Body of pancreas (tissue), 4 donors: ENCODE measurements around the gene PSMD11. TPM values are rescaled to one million over a fixed set of nuclear protein-coding genes. Genes with fewer than 3 reads are reported as not detected.
A peak's percentile ranks its signal among the peaks of the same experiment; 100 is the strongest.

Source experiments
- ATAC-seq: fragments of 150-250 bp; one replicate; pipeline ENCODE4 v1.9.1; 2016
- DNase-seq, 4 donors: peaks; one replicate each; pipeline ENCODE4 v3.0.0-alpha.2; 2019
- H3K27ac ChIP-seq, 4 donors: fragments of 200-600 bp; sonication (generic); 1 replicate in 3 of 4; 2 replicates in 1 of 4; pipeline versions ENCODE4 v1.5.1 to v1.6.1; 2016 to 2019; ENCODE audit warnings: mild to moderate bottlenecking in 1 of 4, mixed read lengths in 1 of 4, moderate library complexity in 1 of 4
- H3K27me3 ChIP-seq, 2 donors: fragments of 200-600 bp; sonication (generic); one replicate each; pipeline ENCODE4 v1.6.0; 2016; ENCODE audit warnings: mild to moderate bottlenecking in 1 of 2
- H3K36me3 ChIP-seq, 2 donors: fragments of 200-600 bp; sonication (generic); replicated peaks in 1 of 2; 2 replicates each; pipeline ENCODE4 v1.5.1; 2016; ENCODE audit warnings: low read depth in 2 of 2; ENCODE audit not compliant: insufficient read depth in 1 of 2
- H3K4me1 ChIP-seq: fragments of 200-600 bp; sonication (generic); one replicate; pipeline ENCODE4 v1.6.0; 2016
- H3K4me3 ChIP-seq, 2 donors: fragments of 200-600 bp; sonication (generic); 1 replicate in 1 of 2; 2 replicates in 1 of 2; pipeline ENCODE4 v1.5.1; 2016 to 2019
- H3K9me3 ChIP-seq, 3 donors: fragments of 200-600 bp; sonication (generic); 1 replicate in 2 of 3; 2 replicates in 1 of 3; pipeline ENCODE4 v1.5.1; 2016
- POLR2A ChIP-seq, 3 donors: fragments of 450-650 bp; IDR thresholded peaks; one replicate each; pipeline ENCODE4 v1.6.1; 2016; ENCODE audit warnings: antibody characterized with exemption in 3 of 3, mild to moderate bottlenecking in 2 of 3
- WGBS, 2 donors: methylation state at CpG; one replicate each; pipeline ENCODE4 v1.1.5; 2017; 5-methylcytosine and 5-hydroxymethylcytosine counted together
- intact Hi-C: fragments of 100-400 bp; cut with DNase I; formaldehyde crosslinking; loops from one replicate; pipeline ENCODE4 v1.15.1; 2023
- small RNA-seq: library from RNA; depleted of rRNA; stranded (forward); fragments of <200 nt; gene quantifications from one replicate; pipeline ENCODE3, GENCODE V24; 2016
- total RNA-seq, 2 donors: library from RNA; depleted of rRNA; stranded (reverse); fragments of >200 nt; gene quantifications; one replicate each; pipeline ENCODE4 v1.1.0, GENCODE V29; 2016
- TF ChIP-seq, protein P1 (sequence below), 7 experiments: fragments of 450-650 bp in 4 of 7; fragments of 200-600 bp in 3 of 7; sonication (generic) in 3 of 7; IDR thresholded peaks; one replicate each; pipeline ENCODE4 v1.5.1; 2016 to 2019; ENCODE audit warnings: antibody characterized with exemption in 7 of 7

PSMD11 gene
- total RNA-seq, 2 donors from 2014 or later: 18.9 to 24.7 TPM

DNA sequence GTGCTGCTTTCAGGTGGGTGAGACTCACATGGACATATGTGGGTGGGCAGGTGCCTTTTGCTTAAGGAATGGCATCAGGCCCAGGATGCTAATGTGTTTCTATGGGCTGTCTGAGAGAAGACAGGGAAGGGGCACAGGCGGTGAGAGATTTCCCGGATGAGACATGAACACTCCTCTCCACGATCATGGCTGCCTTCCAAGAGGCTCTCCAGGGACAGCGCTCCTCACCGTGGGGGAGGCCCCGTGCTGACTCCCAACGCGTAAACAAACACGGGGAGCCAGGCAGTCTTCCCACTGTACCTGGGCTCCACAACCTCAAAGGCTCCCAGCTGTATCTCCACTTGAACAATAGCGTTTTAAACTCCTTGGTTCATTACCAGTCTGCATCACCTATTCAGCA is 85.3 kb downstream of the PSMD11 start:
- 83 to 90% methylated on average over 7 to 10 of the region's 10 CpGs for WGBS, 2 donors
- H3K9me3 ChIP-seq: no peaks in the 10 kb centered on the region
- DNase-seq (peak in 2 of 4 donors; percentile 16 to 25), ATAC-seq (no peak)
- no peaks in the 10 kb centered on the region for H3K36me3 ChIP-seq
- intact Hi-C loops: no loop called here
- no peak overlapping the region for H3K27ac ChIP-seq
- H3K4me1 ChIP-seq: peaks cover 3% of the 10 kb centered on the region
- H3K27me3 ChIP-seq: no peaks in the 10 kb centered on the region
- TF ChIP-seq, protein P1, sequence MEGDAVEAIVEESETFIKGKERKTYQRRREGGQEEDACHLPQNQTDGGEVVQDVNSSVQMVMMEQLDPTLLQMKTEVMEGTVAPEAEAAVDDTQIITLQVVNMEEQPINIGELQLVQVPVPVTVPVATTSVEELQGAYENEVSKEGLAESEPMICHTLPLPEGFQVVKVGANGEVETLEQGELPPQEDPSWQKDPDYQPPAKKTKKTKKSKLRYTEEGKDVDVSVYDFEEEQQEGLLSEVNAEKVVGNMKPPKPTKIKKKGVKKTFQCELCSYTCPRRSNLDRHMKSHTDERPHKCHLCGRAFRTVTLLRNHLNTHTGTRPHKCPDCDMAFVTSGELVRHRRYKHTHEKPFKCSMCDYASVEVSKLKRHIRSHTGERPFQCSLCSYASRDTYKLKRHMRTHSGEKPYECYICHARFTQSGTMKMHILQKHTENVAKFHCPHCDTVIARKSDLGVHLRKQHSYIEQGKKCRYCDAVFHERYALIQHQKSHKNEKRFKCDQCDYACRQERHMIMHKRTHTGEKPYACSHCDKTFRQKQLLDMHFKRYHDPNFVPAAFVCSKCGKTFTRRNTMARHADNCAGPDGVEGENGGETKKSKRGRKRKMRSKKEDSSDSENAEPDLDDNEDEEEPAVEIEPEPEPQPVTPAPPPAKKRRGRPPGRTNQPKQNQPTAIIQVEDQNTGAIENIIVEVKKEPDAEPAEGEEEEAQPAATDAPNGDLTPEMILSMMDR (IDR thresholded peaks at IDR 0.05): no peak
- no peak for TF ChIP-seq POLR2A (IDR thresholded peaks at IDR 0.05)
- H3K4me3 ChIP-seq: no peak overlapping the region

Small RNA genes within 50 kb of the gene (small RNA-seq; reads per million reads assigned to genes)
- gene AC005899.2: not detected
- gene AC005899.6: not detected
- gene RF00019: not detected

Other genes with a start within 250 kb of the PSMD11 start
- under 1 TPM; 0.26 to 0.66 TPM for gene RHBDL3, start 178.7 kb upstream of the PSMD11 start, total RNA-seq
- 10 to 100 TPM in 1 of 2 donors, 1 to 10 TPM in 1; 7.6 to 15.6 TPM for gene C17orf75, start 102.3 kb upstream of the PSMD11 start, total RNA-seq
- gene ZNF207, start 94.4 kb upstream of the PSMD11 start, total RNA-seq: 10 to 100 TPM; 82.5 to 95.6 TPM
- gene CDK5R1, start 42.5 kb downstream of the PSMD11 start, total RNA-seq: 1 to 10 TPM; 1.0 to 1.6 TPM